ENCODE results near the gene ZNF516. TPM values are rescaled to one million over a fixed set of nuclear protein-coding genes. Genes with fewer than 3 reads are reported as not detected.

Gene ZNF516
- total RNA-seq, 1 experiment from 2014 or later, result 28.3 TPM

- Mint-ChIP-seq H3K9me3 (ENCODE audit: unreplicated experiment) (no peaks in the 10 kb centered on the region), H3K27me3 (ENCODE audit: insufficient read depth, unreplicated experiment) (no peaks in the 10 kb centered on the region), H3K36me3 (ENCODE audit: insufficient read depth, unreplicated experiment) (no peaks in the 10 kb centered on the region), H3K27ac (ENCODE audit: low read depth, unreplicated experiment) (no peak overlapping the region), H3K4me1 (ENCODE audit: insufficient read depth, unreplicated experiment) (no peaks in the 10 kb centered on the region), H3K4me3 (ENCODE audit: unreplicated experiment) (no peak overlapping the region)
- no TSS peak for BruUV-seq (replicated peaks)
- intact Hi-C loops (cut with micrococcal nuclease), result no loop called here
- TF ChIP-seq, protein P1, sequence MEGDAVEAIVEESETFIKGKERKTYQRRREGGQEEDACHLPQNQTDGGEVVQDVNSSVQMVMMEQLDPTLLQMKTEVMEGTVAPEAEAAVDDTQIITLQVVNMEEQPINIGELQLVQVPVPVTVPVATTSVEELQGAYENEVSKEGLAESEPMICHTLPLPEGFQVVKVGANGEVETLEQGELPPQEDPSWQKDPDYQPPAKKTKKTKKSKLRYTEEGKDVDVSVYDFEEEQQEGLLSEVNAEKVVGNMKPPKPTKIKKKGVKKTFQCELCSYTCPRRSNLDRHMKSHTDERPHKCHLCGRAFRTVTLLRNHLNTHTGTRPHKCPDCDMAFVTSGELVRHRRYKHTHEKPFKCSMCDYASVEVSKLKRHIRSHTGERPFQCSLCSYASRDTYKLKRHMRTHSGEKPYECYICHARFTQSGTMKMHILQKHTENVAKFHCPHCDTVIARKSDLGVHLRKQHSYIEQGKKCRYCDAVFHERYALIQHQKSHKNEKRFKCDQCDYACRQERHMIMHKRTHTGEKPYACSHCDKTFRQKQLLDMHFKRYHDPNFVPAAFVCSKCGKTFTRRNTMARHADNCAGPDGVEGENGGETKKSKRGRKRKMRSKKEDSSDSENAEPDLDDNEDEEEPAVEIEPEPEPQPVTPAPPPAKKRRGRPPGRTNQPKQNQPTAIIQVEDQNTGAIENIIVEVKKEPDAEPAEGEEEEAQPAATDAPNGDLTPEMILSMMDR (IDR thresholded peaks at IDR 0.05; ENCODE audit: unreplicated experiment), result no peak
- no peak for DNase-seq (ENCODE audit: unreplicated experiment)
- ChIA-PET POLR2A (no interaction called here), CTCF (interaction anchor here (0.6 kb wide), 1 partner anchor 108 kb away, joined by 3 read pairs; no protein-coding TSS in a partner anchor)
Observed at GRCh38 chr18:76506974-76507764, 12.1 kb upstream of the ZNF516 start.

- H3K9me3 Mint-ChIP-seq (ENCODE audit: unreplicated experiment), result no peaks in the 10 kb centered on the region
- no peaks in the 10 kb centered on the region for H3K4me1 Mint-ChIP-seq (ENCODE audit: insufficient read depth, unreplicated experiment)
- H3K36me3 Mint-ChIP-seq (ENCODE audit: insufficient read depth, unreplicated experiment), result no peaks in the 10 kb centered on the region
- intact Hi-C loops (cut with micrococcal nuclease), result no loop called here
- no peak overlapping the region for H3K27ac Mint-ChIP-seq (ENCODE audit: low read depth, unreplicated experiment)
- TF ChIP-seq, protein P1 (IDR thresholded peaks at IDR 0.05; ENCODE audit: unreplicated experiment), result no peak
- ChIA-PET POLR2A (no interaction called here), CTCF (interaction anchor here (0.6 kb wide), 1 partner anchor 107 kb away, joined by 3 read pairs; no protein-coding TSS in a partner anchor)
- no peak overlapping the region for H3K4me3 Mint-ChIP-seq (ENCODE audit: unreplicated experiment)
- BruUV-seq (replicated peaks), result no TSS peak
- no peaks in the 10 kb centered on the region for H3K27me3 Mint-ChIP-seq (ENCODE audit: insufficient read depth, unreplicated experiment)
- no peak for DNase-seq (ENCODE audit: unreplicated experiment)
Observed at GRCh38 chr18:76506395-76506794, 11.4 kb upstream of the ZNF516 start.

GRCh38 chr18:76505614-76506013, 10.6 kb upstream of the ZNF516 start:
- ChIA-PET CTCF (no interaction called here), POLR2A (no interaction called here)
- no peak overlapping the region for H3K4me3 Mint-ChIP-seq (ENCODE audit: unreplicated experiment)
- intact Hi-C loops (cut with micrococcal nuclease), result no loop called here
- no peak overlapping the region for H3K27ac Mint-ChIP-seq (ENCODE audit: low read depth, unreplicated experiment)
- H3K9me3 Mint-ChIP-seq (ENCODE audit: unreplicated experiment), result no peaks in the 10 kb centered on the region
- no peaks in the 10 kb centered on the region for H3K36me3 Mint-ChIP-seq (ENCODE audit: insufficient read depth, unreplicated experiment)
- TF ChIP-seq, protein P1 (IDR thresholded peaks at IDR 0.05; ENCODE audit: unreplicated experiment), result no peak
- peak; percentile 35 for DNase-seq (ENCODE audit: unreplicated experiment)
- H3K4me1 Mint-ChIP-seq (ENCODE audit: insufficient read depth, unreplicated experiment), result no peaks in the 10 kb centered on the region
- BruUV-seq (replicated peaks), result no TSS peak
- no peaks in the 10 kb centered on the region for H3K27me3 Mint-ChIP-seq (ENCODE audit: insufficient read depth, unreplicated experiment)

- intact Hi-C loops (cut with micrococcal nuclease), result no loop called here
- TF ChIP-seq, protein P1 (IDR thresholded peaks at IDR 0.05; ENCODE audit: unreplicated experiment), result no peak
- Mint-ChIP-seq H3K9me3 (ENCODE audit: unreplicated experiment) (no peaks in the 10 kb centered on the region), H3K27me3 (ENCODE audit: insufficient read depth, unreplicated experiment) (no peaks in the 10 kb centered on the region), H3K4me1 (ENCODE audit: insufficient read depth, unreplicated experiment) (no peaks in the 10 kb centered on the region), H3K36me3 (ENCODE audit: insufficient read depth, unreplicated experiment) (no peaks in the 10 kb centered on the region), H3K27ac (ENCODE audit: low read depth, unreplicated experiment) (no peak overlapping the region), H3K4me3 (ENCODE audit: unreplicated experiment) (no peak overlapping the region)
- no TSS peak for BruUV-seq (replicated peaks)
- peak; percentile 20 for DNase-seq (ENCODE audit: unreplicated experiment)
- CTCF ChIA-PET, result no interaction called here
- POLR2A ChIA-PET, result no interaction called here
Observed at GRCh38 chr18:76504749-76505148, 9.7 kb upstream of the ZNF516 start.
